Measurements from ENCODE around the gene NOX3. TPM values are rescaled to one million over a fixed set of nuclear protein-coding genes. Genes with fewer than 3 reads are reported as not detected.

The NOX3 gene
- total RNA-seq, 1 experiment from 2014 or later = 0.10 TPM

- no peak for DNase-seq (ENCODE audit: low spot score)
- in situ Hi-C loops (cut with HindIII; ENCODE audit: low sequenced_read_pairs) = no loop called here
Observed at GRCh38 chr6:155349129-155349528, 106.5 kb downstream of the NOX3 start.

DNA sequence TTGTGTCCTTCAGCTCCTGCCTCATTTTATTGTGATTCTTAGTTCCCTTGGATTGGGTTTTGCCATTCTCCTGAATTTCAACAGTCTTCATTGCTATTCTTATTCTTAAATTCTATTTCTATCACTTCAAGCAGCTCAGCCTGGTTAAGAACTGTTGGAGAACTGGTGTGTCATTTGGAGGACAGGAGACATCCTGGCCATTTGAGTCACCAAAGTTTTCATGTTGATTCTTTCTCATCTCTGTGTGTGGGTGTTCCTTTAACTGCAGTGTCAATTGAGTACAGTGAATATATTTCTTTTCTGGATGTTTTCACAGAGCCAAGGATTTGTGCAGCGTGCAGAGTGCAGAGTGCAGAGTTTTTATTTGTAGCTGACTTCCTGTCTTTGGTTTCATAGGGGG is 107.8 kb downstream of the NOX3 start:
- in situ Hi-C loops (cut with HindIII; ENCODE audit: low sequenced_read_pairs) = no loop called here
- DNase-seq (ENCODE audit: low spot score) = no peak

DNA sequence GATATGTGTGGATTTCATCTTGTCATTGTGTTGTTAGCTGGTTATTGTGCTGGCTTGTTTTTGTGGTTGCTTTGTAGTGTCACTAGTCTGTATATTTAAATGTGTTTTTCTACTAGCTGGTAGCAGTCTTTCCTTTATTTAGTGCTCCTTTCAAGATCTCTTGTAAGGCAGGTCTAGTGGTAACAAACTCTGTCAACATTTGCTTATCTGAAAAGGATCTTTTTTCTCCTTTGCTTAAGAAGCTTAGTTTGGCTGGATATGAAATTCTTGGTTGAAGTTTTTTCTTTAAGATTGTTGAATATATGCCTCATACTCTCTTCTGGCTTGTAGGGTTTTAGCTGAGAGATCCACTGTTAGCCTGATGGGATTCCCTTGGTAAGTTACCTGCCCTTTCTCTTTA is 108.7 kb downstream of the NOX3 start:
- in situ Hi-C loops (cut with HindIII; ENCODE audit: low sequenced_read_pairs) = no loop called here

More for the DNA sequence above, 108.7 kb downstream of the NOX3 start:
- no peak for DNase-seq (ENCODE audit: low spot score)

Other genes starting within 250 kb of the NOX3 start
- gene CLDN20, start 191.8 kb downstream of the NOX3 start, total RNA-seq (2014; rRNA removed; shearing (Covaris generic)) = not detected in 2 replicates
- 13.0 and 13.3 TPM in 2 replicates for gene TFB1M, start 141.4 kb downstream of the NOX3 start, total RNA-seq (2014; rRNA removed; shearing (Covaris generic))

All from G401 (cell line).